ENCODE results near the gene KCND2. TPM values are rescaled to one million over a fixed set of nuclear protein-coding genes. Genes with fewer than 3 reads are reported as not detected.

Gene KCND2
- total and polyA plus RNA-seq, 7 donors, result 0.04 to 2.7 (median 0.15) TPM

DNA sequence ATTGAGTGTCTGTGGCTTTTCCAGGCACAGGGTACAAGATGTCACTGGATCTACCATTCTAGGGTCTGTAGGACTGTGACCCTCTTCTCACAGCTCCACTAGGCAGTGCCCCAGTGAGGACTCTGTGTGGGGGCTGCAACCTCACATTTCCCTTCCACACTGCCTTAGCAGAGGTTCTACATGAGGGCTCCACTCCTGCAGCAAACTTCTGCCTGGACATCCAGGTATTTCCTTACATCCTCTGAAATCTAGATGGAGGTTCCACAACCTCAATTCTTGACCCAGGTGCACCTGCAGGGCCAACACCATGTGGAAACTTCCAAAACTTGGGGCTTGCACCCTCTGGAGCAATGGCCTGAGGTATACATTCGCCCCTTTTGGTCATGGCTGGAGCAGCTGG is 183.7 kb downstream of the KCND2 start:
- TF ChIP-seq, protein P1, sequence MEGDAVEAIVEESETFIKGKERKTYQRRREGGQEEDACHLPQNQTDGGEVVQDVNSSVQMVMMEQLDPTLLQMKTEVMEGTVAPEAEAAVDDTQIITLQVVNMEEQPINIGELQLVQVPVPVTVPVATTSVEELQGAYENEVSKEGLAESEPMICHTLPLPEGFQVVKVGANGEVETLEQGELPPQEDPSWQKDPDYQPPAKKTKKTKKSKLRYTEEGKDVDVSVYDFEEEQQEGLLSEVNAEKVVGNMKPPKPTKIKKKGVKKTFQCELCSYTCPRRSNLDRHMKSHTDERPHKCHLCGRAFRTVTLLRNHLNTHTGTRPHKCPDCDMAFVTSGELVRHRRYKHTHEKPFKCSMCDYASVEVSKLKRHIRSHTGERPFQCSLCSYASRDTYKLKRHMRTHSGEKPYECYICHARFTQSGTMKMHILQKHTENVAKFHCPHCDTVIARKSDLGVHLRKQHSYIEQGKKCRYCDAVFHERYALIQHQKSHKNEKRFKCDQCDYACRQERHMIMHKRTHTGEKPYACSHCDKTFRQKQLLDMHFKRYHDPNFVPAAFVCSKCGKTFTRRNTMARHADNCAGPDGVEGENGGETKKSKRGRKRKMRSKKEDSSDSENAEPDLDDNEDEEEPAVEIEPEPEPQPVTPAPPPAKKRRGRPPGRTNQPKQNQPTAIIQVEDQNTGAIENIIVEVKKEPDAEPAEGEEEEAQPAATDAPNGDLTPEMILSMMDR (IDR thresholded peaks at IDR 0.05), result no peak
- Histone ChIP-seq H3K9me3 (peaks cover 8% of the 10 kb centered on the region), H3K4me1 (no peaks in the 10 kb centered on the region), H3K27ac (no peak overlapping the region), H3K36me3 (ENCODE audit: insufficient read depth in 1 of 2, low read depth in 1 of 2) (no peaks in the 10 kb centered on the region), H3K4me3 (no peak overlapping the region), H3K27me3 (ENCODE audit: insufficient read depth in 3 of 3, low read length in 2 of 3) (no peaks in the 10 kb centered on the region)
- no peak for DNase-seq
- ATAC-seq, result no peak
- 55 to 74% (median 58%) methylated on average over 1 of the region's 1 CpG for WGBS, 3 donors
- intact Hi-C loops (cut with DNase I), result no loop called here

DNA sequence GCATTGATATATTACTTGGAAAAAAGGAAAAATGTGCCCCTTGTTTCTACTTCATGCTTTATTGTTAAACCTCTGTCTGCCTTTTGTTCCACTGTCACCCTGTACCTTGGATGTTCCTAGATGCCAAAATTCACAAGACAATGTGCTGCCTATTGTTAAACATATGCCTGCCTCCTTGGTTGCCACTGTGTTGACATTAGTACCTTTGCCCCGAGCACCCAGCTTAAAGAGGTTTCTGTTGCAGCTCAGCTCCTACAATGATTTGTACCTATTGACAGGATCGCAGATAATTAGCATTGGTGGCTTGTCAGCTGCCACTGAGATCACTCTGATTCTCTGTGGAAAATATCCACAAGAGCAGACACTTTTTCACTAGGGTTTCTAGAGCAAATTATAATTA is 188.0 kb downstream of the KCND2 start:
- intact Hi-C loops (cut with DNase I), result no loop called here
- TF ChIP-seq, protein P1 (IDR thresholded peaks at IDR 0.05), result no peak
- Histone ChIP-seq H3K36me3 (ENCODE audit: insufficient read depth in 1 of 2, low read depth in 1 of 2) (no peaks in the 10 kb centered on the region), H3K27ac (no peak overlapping the region), H3K9me3 (peaks cover 8% of the 10 kb centered on the region), H3K4me1 (no peaks in the 10 kb centered on the region), H3K27me3 (ENCODE audit: insufficient read depth in 3 of 3, low read length in 2 of 3) (no peaks in the 10 kb centered on the region), H3K4me3 (no peak overlapping the region)
- WGBS, 3 donors, result 28 to 43% (median 35%) methylated on average over 2 of the region's 2 CpGs
- no peak for DNase-seq
- no peak for ATAC-seq

DNA sequence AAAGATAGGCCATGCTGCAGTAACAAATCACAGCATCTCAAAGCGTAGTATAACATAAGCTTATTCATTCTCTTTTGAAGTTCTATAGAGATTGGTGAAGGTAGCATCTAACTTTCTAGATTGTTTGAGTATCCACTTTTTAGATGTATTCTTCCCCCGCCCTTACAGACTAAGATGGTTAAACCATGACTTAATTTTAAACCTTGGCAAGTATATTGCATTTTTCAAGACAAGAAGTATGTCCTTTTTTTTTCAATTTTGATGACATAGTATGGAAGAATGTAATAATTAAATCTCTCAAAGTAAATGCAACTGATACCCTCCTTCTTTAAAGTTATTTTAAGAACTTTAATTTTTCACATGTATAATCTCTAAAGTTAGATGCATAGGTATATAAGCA is 190.0 kb downstream of the KCND2 start:
- intact Hi-C loops (cut with DNase I), result no loop called here
- 72 to 78% (median 72%) methylated on average over 2 of the region's 2 CpGs for WGBS, 3 donors
- H3K27me3 ChIP-seq (ENCODE audit: insufficient read depth in 3 of 3, low read length in 2 of 3), result no peaks in the 10 kb centered on the region

DNA sequence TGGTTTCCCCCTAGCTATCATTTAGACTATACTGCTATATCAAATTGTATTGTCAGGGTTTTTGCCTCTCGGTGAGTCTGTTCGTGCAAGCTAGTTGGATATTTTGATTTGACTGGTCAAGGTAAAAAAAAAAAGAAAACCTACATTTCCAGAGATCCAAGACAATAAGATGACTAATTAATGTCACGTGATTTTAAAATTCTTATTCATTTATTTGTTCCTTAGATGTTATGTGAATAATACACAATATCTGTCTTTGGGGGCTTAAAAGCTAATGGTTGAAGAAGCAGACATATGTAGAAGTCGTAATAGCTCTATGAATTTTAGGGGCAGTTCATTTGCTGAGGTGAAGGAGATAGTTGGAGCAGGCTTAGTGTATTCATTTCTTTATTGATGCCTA is 191.1 kb downstream of the KCND2 start:
- intact Hi-C loops (cut with DNase I), result no loop called here
- H3K27me3 ChIP-seq (ENCODE audit: insufficient read depth in 3 of 3, low read length in 2 of 3), result no peaks in the 10 kb centered on the region
- ATAC-seq, result no peak
- no peak for DNase-seq
- 86 to 90% (median 86%) methylated on average over 4 of the region's 4 CpGs for WGBS, 3 donors
- H3K4me3 ChIP-seq, result no peak overlapping the region
- H3K36me3 ChIP-seq (ENCODE audit: insufficient read depth in 1 of 2, low read depth in 1 of 2), result no peaks in the 10 kb centered on the region
- no peaks in the 10 kb centered on the region for H3K4me1 ChIP-seq
- TF ChIP-seq, protein P1 (IDR thresholded peaks at IDR 0.05), result no peak
- H3K27ac ChIP-seq, result no peak overlapping the region
- no peaks in the 10 kb centered on the region for H3K9me3 ChIP-seq

More for the DNA sequence above, 190.0 kb downstream of the KCND2 start:
- H3K27ac ChIP-seq, result no peak overlapping the region
- no peaks in the 10 kb centered on the region for H3K9me3 ChIP-seq
- H3K4me1 ChIP-seq, result no peaks in the 10 kb centered on the region
- TF ChIP-seq, protein P1 (IDR thresholded peaks at IDR 0.05), result no peak
- DNase-seq (no peak), ATAC-seq (no peak)
- no peaks in the 10 kb centered on the region for H3K36me3 ChIP-seq (ENCODE audit: insufficient read depth in 1 of 2, low read depth in 1 of 2)
- H3K4me3 ChIP-seq, result no peak overlapping the region

DNA sequence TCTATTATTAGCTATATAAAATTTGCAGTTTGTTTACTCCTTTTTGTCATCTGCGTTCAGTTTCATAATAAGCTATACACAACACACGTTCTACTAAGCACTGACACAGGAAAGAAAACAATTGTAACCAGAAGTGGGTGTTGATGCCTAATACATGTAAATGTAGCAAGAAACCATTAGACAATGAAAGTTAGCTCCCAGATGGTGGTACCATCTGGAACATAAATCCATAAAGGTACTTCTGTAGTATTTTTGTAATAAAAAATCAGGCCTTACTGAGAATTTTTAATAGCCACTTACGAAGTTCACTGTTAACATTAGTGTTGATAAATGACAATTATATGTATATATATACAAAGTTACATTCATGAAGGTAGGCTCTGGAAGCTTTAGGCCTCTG is 194.7 kb downstream of the KCND2 start:
- WGBS, 3 donors, result 77 to 87% (median 81%) methylated on average over 3 of the region's 3 CpGs
- intact Hi-C loops (cut with DNase I), result no loop called here
- Histone ChIP-seq H3K27ac (no peak overlapping the region), H3K4me1 (no peaks in the 10 kb centered on the region), H3K27me3 (ENCODE audit: insufficient read depth in 3 of 3, low read length in 2 of 3) (no peaks in the 10 kb centered on the region), H3K4me3 (no peak overlapping the region), H3K36me3 (ENCODE audit: insufficient read depth in 1 of 2, low read depth in 1 of 2) (no peaks in the 10 kb centered on the region), H3K9me3 (no peaks in the 10 kb centered on the region)
- DNase-seq (no peak), ATAC-seq (no peak)
- TF ChIP-seq, protein P1 (IDR thresholded peaks at IDR 0.05), result no peak
